Bronchial epithelial cell (primary cell): Measurements from ENCODE around the gene DERA. TPM values are rescaled to one million over a fixed set of nuclear protein-coding genes. Genes with fewer than 3 reads are reported as not detected.

ENCODE experiments used
- DNase-seq: peaks from one replicate; pipeline ENCODE4 v3.0.0-alpha.2; 2010; ENCODE audit warnings: low read depth
- FAIRE-seq: peaks from 2 replicates; lab custom pipeline; 2011; peaks lifted over from hg19 to GRCh38; lab: Jason Lieb, UNC
- H3K27me3 ChIP-seq: 2 replicates; pipeline ENCODE4 v1.5.1; 2011; ENCODE audit warnings: low read length; ENCODE audit not compliant: control insufficient read depth, insufficient read depth
- H3K36me3 ChIP-seq: 2 replicates; pipeline ENCODE4 v1.5.1; 2011; ENCODE audit warnings: low read length; ENCODE audit not compliant: control insufficient read depth, insufficient read depth
- H3K4me3 ChIP-seq: 2 replicates; pipeline ENCODE4 v1.5.1; 2011; ENCODE audit warnings: mild to moderate bottlenecking, low read depth, low read length, control low read depth
- total RNA-seq: library from RNA; depleted of rRNA; stranded (reverse); fragments of >200 nt; gene quantifications from 2 replicates; pipeline ENCODE4 v1.2.1, GENCODE V29; 2014
- TF ChIP-seq, protein P1 (sequence below): IDR thresholded peaks from 2 replicates; pipeline ENCODE4 v1.5.1; 2011; ENCODE audit warnings: mild to moderate bottlenecking, moderate library complexity, low read length, control low read depth, inconsistent platforms; ENCODE audit not compliant: insufficient read depth, severe bottlenecking

Gene DERA
- total RNA-seq, 1 donor from 2014 or later = 58.4 TPM

GRCh38 chr12:16086462-16086861, 175.3 kb downstream of the DERA start:
- no peak for FAIRE-seq
- H3K4me3 ChIP-seq = no peak overlapping the region
- no peaks in the 10 kb centered on the region for H3K27me3 ChIP-seq
- no peaks in the 10 kb centered on the region for H3K36me3 ChIP-seq
- TF ChIP-seq, protein P1, sequence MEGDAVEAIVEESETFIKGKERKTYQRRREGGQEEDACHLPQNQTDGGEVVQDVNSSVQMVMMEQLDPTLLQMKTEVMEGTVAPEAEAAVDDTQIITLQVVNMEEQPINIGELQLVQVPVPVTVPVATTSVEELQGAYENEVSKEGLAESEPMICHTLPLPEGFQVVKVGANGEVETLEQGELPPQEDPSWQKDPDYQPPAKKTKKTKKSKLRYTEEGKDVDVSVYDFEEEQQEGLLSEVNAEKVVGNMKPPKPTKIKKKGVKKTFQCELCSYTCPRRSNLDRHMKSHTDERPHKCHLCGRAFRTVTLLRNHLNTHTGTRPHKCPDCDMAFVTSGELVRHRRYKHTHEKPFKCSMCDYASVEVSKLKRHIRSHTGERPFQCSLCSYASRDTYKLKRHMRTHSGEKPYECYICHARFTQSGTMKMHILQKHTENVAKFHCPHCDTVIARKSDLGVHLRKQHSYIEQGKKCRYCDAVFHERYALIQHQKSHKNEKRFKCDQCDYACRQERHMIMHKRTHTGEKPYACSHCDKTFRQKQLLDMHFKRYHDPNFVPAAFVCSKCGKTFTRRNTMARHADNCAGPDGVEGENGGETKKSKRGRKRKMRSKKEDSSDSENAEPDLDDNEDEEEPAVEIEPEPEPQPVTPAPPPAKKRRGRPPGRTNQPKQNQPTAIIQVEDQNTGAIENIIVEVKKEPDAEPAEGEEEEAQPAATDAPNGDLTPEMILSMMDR = no peak
- no peak for DNase-seq

DNA sequence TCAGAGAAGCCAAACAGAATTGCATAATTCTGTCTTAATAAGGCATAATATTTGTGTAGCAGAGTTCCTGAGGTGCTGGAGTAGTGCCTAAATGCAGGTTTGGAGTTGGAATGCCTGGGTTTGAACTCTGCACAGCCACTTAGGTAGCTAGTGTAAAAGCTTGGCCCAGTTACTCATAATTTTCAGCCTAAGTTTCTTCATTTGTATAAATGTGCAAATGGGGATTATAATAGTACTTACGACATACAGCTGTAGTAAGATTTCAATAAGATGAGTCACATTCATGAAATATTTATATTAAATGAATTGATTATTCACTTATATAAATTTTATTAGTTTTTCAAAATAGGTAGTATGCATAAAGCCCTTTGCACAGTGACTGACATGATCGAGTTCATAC, 175.8 kb downstream of the DERA start:
- peak; percentile 12 for DNase-seq
- FAIRE-seq = no peak

More for the DNA sequence above, 175.8 kb downstream of the DERA start:
- H3K27me3 ChIP-seq = no peaks in the 10 kb centered on the region
- no peak overlapping the region for H3K4me3 ChIP-seq
- no peaks in the 10 kb centered on the region for H3K36me3 ChIP-seq
- TF ChIP-seq, protein P1 = no peak

Other genes starting within 250 kb of the DERA start
- gene EPS8, start 121.9 kb upstream of the DERA start, total RNA-seq = 35.3 and 36.1 TPM in 2 replicates
- 82.4 and 90.8 TPM in 2 replicates for gene STRAP, start 28.9 kb upstream of the DERA start, total RNA-seq